Thymus (tissue), 11 donors: ENCODE results near the gene HOXD11. TPM values are rescaled to one million over a fixed set of nuclear protein-coding genes. Genes with fewer than 3 reads are reported as not detected.

Source experiments
- DNase-seq, 9 donors: peaks; one replicate each; pipeline ENCODE4 v3.0.0-alpha.2; 2013; ENCODE audit warnings: low spot score in 9 of 9, low read depth in 6 of 9, missing footprints in 1 of 9
- H3K27ac ChIP-seq, 2 donors: one replicate each; pipeline ENCODE4 v1.5.1; 2013; ENCODE audit warnings: control low read depth in 1 of 2, low read depth in 1 of 2, low read length in 1 of 2, mild to moderate bottlenecking in 1 of 2, moderate library complexity in 1 of 2
- H3K27me3 ChIP-seq, 2 donors: one replicate each; pipeline ENCODE4 v1.5.1; 2013; ENCODE audit warnings: low read length in 1 of 2; ENCODE audit not compliant: control insufficient read depth in 2 of 2, insufficient read depth in 1 of 2
- H3K36me3 ChIP-seq, 2 donors: one replicate each; pipeline ENCODE4 v1.5.1; 2013; ENCODE audit warnings: low read length in 1 of 2, mild to moderate bottlenecking in 1 of 2, moderate library complexity in 1 of 2; ENCODE audit not compliant: control insufficient read depth in 2 of 2, insufficient read depth in 2 of 2
- H3K4me1 ChIP-seq, 2 donors: one replicate each; pipeline ENCODE4 v1.5.1; 2013; ENCODE audit warnings: low read length in 2 of 2; ENCODE audit not compliant: control insufficient read depth in 2 of 2, insufficient read depth in 2 of 2
- H3K4me3 ChIP-seq, 2 donors: one replicate each; pipeline ENCODE4 v1.5.1; 2013; ENCODE audit warnings: low read length in 2 of 2, control low read depth in 1 of 2, mild to moderate bottlenecking in 1 of 2
- H3K9me3 ChIP-seq, 2 donors: one replicate each; pipeline ENCODE4 v1.5.1; 2013; ENCODE audit warnings: low read length in 1 of 2, mild to moderate bottlenecking in 1 of 2; ENCODE audit not compliant: control insufficient read depth in 2 of 2, insufficient read depth in 1 of 2
- WGBS: extraction: QIAGEN DNeasy Blood & Tissue Kit; methylation state at CpG from one replicate; pipeline ENCODE4 v1.1.7; 2013; 5-methylcytosine and 5-hydroxymethylcytosine counted together
- polyA plus RNA-seq: library from polyadenylated mRNA; stranded (reverse); fragments of 200-250 nt; gene quantifications from one replicate; pipeline ENCODE4 v1.2.3, GENCODE V29; 2013
- total RNA-seq: library from RNA; stranded (reverse); fragments of 120-200 nt; gene quantifications from one replicate; pipeline ENCODE4 v1.2.4, GENCODE V29; 2013
- donor health status: healthy.

HOXD11 gene
- total and polyA plus RNA-seq, 2 donors: 0.09 TPM; not detected in 1

- no peak overlapping the region for H3K4me3 ChIP-seq
- H3K9me3 ChIP-seq: peaks cover 1 to 15% of the 10 kb centered on the region in 2 donors
- peaks cover 83 to 100% of the 10 kb centered on the region in 2 donors for H3K27me3 ChIP-seq
- H3K4me1 ChIP-seq: peaks cover 2 to 16% of the 10 kb centered on the region in 2 donors
- WGBS: 8% methylated on average over 35 of the region's 35 CpGs
- no peaks in the 10 kb centered on the region for H3K36me3 ChIP-seq
- no peak for DNase-seq
- no peak overlapping the region for H3K27ac ChIP-seq
These were observed 8.5 kb upstream of the HOXD11 start for GRCh38 chr2:176098366-176099158.

DNA sequence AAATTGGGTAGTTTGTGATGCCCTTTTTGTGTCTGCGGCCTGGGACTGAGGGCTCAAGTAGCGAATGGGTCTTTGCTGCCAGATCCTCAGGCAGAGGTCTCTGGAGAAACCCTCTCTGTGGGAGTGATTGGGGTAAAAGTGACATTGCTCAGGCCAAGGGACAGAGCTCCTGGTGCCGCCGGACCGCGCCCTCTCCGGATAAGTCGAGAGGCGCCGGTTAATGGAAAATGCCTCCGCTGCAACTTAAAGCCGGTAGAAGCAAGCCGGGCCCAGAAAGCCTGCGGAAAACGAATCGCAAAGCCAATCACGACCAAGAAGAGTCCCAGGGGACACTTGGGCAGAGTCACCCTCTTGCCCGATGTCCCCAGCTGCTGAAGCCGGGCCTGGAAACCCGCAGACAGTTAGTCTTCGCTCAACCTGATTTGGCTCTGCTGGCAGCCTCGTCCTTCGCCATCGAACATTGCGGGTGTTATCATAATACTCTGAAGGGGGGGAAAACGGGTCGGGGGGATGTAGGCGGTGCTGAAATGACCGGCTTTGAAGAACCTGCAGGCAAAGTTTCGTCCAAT is 7.8 kb upstream of the HOXD11 start:
- Histone ChIP-seq H3K4me3 (no peak overlapping the region), H3K27ac (no peak overlapping the region), H3K36me3 (no peaks in the 10 kb centered on the region), H3K9me3 (peaks cover 1 to 15% of the 10 kb centered on the region in 2 donors), H3K4me1 (peaks cover 2 to 16% of the 10 kb centered on the region in 2 donors), H3K27me3 (peaks cover 84 to 100% of the 10 kb centered on the region in 2 donors)
- DNase-seq: no peak
- 10% methylated on average over 30 of the region's 30 CpGs for WGBS

DNA sequence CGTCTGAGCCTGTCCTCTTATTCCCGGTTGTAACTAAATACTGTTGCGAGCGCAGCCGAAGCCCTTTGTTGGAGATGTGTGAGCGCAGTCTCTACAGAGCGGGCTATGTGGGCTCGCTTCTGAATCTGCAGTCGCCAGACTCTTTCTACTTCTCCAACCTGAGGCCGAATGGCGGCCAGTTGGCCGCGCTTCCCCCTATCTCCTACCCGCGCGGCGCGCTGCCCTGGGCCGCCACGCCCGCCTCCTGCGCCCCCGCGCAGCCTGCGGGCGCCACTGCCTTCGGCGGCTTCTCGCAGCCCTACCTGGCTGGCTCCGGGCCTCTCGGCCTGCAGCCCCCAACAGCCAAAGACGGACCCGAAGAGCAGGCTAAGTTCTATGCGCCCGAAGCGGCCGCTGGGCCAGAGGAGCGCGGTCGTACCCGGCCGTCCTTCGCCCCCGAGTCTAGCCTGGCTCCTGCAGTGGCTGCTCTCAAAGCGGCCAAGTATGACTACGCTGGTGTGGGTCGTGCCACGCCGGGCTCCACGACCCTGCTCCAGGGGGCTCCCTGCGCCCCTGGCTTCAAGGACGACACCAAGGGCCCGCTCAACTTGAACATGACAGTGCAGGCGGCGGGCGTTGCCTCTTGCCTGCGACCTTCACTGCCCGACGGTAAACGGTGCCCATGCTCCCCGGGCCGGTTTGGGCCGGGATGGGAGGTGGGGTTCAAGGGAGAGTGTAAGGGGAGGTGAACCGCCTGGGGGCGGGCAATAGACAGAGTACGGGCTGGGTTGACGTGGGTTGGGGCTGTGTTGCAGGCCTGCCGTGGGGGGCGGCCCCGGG is 7.1 kb upstream of the HOXD11 start, which contains the start of gene HOXD12:
Gene HOXD12, plus strand, starts transcription at position 68 of the 819 bp plus-strand sequence. Its CDS starts 7 bp downstream, at position 75.
- H3K9me3 ChIP-seq: peaks cover 1 to 19% of the 10 kb centered on the region in 2 donors
- peaks cover 2 to 16% of the 10 kb centered on the region in 2 donors for H3K4me1 ChIP-seq
- H3K27me3 ChIP-seq: peaks cover 84 to 100% of the 10 kb centered on the region in 2 donors
- H3K27ac ChIP-seq: no peak within 1 kb of the TSS
- no peaks in the 10 kb centered on the region for H3K36me3 ChIP-seq
- no peak for DNase-seq
- 8% methylated on average over 70 of the region's 70 CpGs for WGBS
- no peak within 1 kb of the TSS for H3K4me3 ChIP-seq

GRCh38 chr2:176100547-176101140 is 6.4 kb upstream of the HOXD11 start:
- WGBS: 11% methylated on average over 28 of the region's 28 CpGs
- peaks cover 89 to 100% of the 10 kb centered on the region in 2 donors for H3K27me3 ChIP-seq
- H3K27ac ChIP-seq: no peak overlapping the region
- peaks cover 2 to 16% of the 10 kb centered on the region in 2 donors for H3K4me1 ChIP-seq
- H3K9me3 ChIP-seq: peaks cover 1 to 19% of the 10 kb centered on the region in 2 donors
- no peak overlapping the region for H3K4me3 ChIP-seq
- H3K36me3 ChIP-seq: no peaks in the 10 kb centered on the region
- no peak for DNase-seq

GRCh38 chr2:176101216-176101830 is 5.8 kb upstream of the HOXD11 start:
- DNase-seq: no peak
- Histone ChIP-seq H3K9me3 (peaks cover 1 to 19% of the 10 kb centered on the region in 2 donors), H3K27ac (no peak overlapping the region), H3K27me3 (peaks cover 91 to 100% of the 10 kb centered on the region in 2 donors), H3K36me3 (no peaks in the 10 kb centered on the region), H3K4me3 (no peak overlapping the region), H3K4me1 (peaks cover 2 to 16% of the 10 kb centered on the region in 2 donors)
- 17% methylated on average over 2 of the region's 2 CpGs for WGBS

GRCh38 chr2:176101842-176102241 is 5.2 kb upstream of the HOXD11 start:
- DNase-seq: no peak
- H3K27me3 ChIP-seq: peaks cover 92 to 100% of the 10 kb centered on the region in 2 donors
- H3K27ac ChIP-seq: no peak overlapping the region
- peaks cover 1 to 19% of the 10 kb centered on the region in 2 donors for H3K9me3 ChIP-seq
- H3K36me3 ChIP-seq: no peaks in the 10 kb centered on the region
- H3K4me1 ChIP-seq: peaks cover under 1 to 11% of the 10 kb centered on the region in 2 donors
- whole genome bisulfite sequencing: 27% methylated on average over 5 of the region's 5 CpGs
- no peak overlapping the region for H3K4me3 ChIP-seq

GRCh38 chr2:176102309-176102866 is 4.7 kb upstream of the HOXD11 start:
- Histone ChIP-seq H3K4me3 (no peak overlapping the region), H3K4me1 (peaks cover 0 to 8% of the 10 kb centered on the region in 2 donors), H3K9me3 (peaks cover 1 to 16% of the 10 kb centered on the region in 2 donors), H3K36me3 (no peaks in the 10 kb centered on the region), H3K27me3 (peaks cover 92 to 100% of the 10 kb centered on the region in 2 donors), H3K27ac (no peak overlapping the region)
- DNase-seq: no peak
- 13% methylated on average over 7 of the region's 7 CpGs for WGBS

- H3K4me3 ChIP-seq: no peak overlapping the region
- H3K36me3 ChIP-seq: no peaks in the 10 kb centered on the region
- peaks cover 92 to 98% of the 10 kb centered on the region in 2 donors for H3K27me3 ChIP-seq
- WGBS: 24% methylated on average over 7 of the region's 7 CpGs
- peaks cover 0 to 3% of the 10 kb centered on the region in 2 donors for H3K4me1 ChIP-seq
- H3K27ac ChIP-seq: no peak overlapping the region
- peaks cover 1 to 13% of the 10 kb centered on the region in 2 donors for H3K9me3 ChIP-seq
- no peak for DNase-seq
These were observed 3.9 kb upstream of the HOXD11 start for GRCh38 chr2:176103194-176103593.
